CD14-positive monocyte (primary cell): ENCODE data around the gene PDXP. TPM values are rescaled to one million over a fixed set of nuclear protein-coding genes. Genes with fewer than 3 reads are reported as not detected.

ENCODE experiments used
- DNase-seq, 3 donors: peaks; one replicate each; pipeline ENCODE4 v3.0.0-alpha.2; 2011 to 2022
- H2AFZ ChIP-seq: 2 replicates; pipeline ENCODE4 v1.6.0; 2012; ENCODE audit warnings: mild to moderate bottlenecking, low read depth, low read length, inconsistent platforms; ENCODE audit not compliant: insufficient read depth, poor library complexity, severe bottlenecking
- H3K27ac ChIP-seq, 2 donors: 1 replicate in 1 of 2; 2 replicates in 1 of 2; pipeline ENCODE4 v1.5.1; 2012 to 2013; ENCODE audit warnings: low read length in 2 of 2, control low read depth in 1 of 2, inconsistent platforms in 1 of 2, low read depth in 1 of 2, mild to moderate bottlenecking in 1 of 2
- H3K27me3 ChIP-seq, 2 donors: one replicate each; pipeline versions ENCODE4 v1.6.0 to v1.6.1; 2011 to 2013; ENCODE audit warnings: low read length in 2 of 2; ENCODE audit not compliant: control insufficient read depth in 2 of 2, insufficient read depth in 2 of 2
- H3K36me3 ChIP-seq, 2 donors: replicated peaks in 1 of 2; 1 replicate in 1 of 2; 2 replicates in 1 of 2; pipeline versions ENCODE4 v1.5.1 to v1.6.1; 2012 to 2013; ENCODE audit warnings: low read length in 2 of 2, control low read depth in 1 of 2, inconsistent platforms in 1 of 2, mild to moderate bottlenecking in 1 of 2; ENCODE audit not compliant: insufficient read depth in 2 of 2, control insufficient read depth in 1 of 2
- H3K4me1 ChIP-seq, 2 donors: 1 replicate in 1 of 2; 2 replicates in 1 of 2; pipeline versions ENCODE4 v1.5.1 to v1.6.1; 2012 to 2013; ENCODE audit warnings: low read length in 2 of 2, control low read depth in 1 of 2, inconsistent platforms in 1 of 2, mild to moderate bottlenecking in 1 of 2, moderate library complexity in 1 of 2; ENCODE audit not compliant: insufficient read depth in 2 of 2, control insufficient read depth in 1 of 2
- H3K4me2 ChIP-seq: replicated peaks from 2 replicates; pipeline ENCODE3; 2012; ENCODE audit warnings: low read length, moderate library complexity, mild to moderate bottlenecking; ENCODE audit not compliant: poor library complexity, severe bottlenecking; ENCODE audit errors: extremely low read depth
- H3K4me3 ChIP-seq, 3 experiments: fragments of 200-600 bp in 1 of 3; sonication (generic) in 1 of 3; replicated peaks in 1 of 3; 1 replicate in 2 of 3; 2 replicates in 1 of 3; pipeline ENCODE4 v1.5.1; 2011 to 2013; ENCODE audit warnings: low read length in 3 of 3, mild to moderate bottlenecking in 3 of 3, control low read depth in 2 of 3, low read depth in 2 of 3, inconsistent platforms in 1 of 3, moderate library complexity in 1 of 3
- H3K79me2 ChIP-seq: 2 replicates; pipeline ENCODE4 v1.6.0; 2012; ENCODE audit warnings: mild to moderate bottlenecking, control low read depth, inconsistent platforms, low read length, moderate library complexity; ENCODE audit not compliant: insufficient read depth
- H3K9ac ChIP-seq: 2 replicates; pipeline ENCODE4 v1.6.0; 2017; ENCODE audit warnings: low read length, mild to moderate bottlenecking; ENCODE audit not compliant: insufficient read depth, poor library complexity, severe bottlenecking
- H3K9me3 ChIP-seq, 2 donors: replicated peaks in 1 of 2; 1 replicate in 1 of 2; 2 replicates in 1 of 2; pipeline versions ENCODE4 v1.5.1 to v1.6.1; 2012 to 2013; ENCODE audit warnings: low read length in 2 of 2, control low read depth in 1 of 2; ENCODE audit not compliant: control insufficient read depth in 1 of 2, insufficient read depth in 1 of 2
- H4K20me1 ChIP-seq: 2 replicates; pipeline ENCODE4 v1.6.0; 2012; ENCODE audit warnings: mild to moderate bottlenecking, low read length, control low read depth, moderate library complexity; ENCODE audit not compliant: insufficient read depth
- H3K27ac Mint-ChIP-seq, 7 donors: one replicate each; pipeline ENCODE4 v1.8.0; 2020; ENCODE audit warnings: mild to moderate bottlenecking in 7 of 7, mixed read lengths in 7 of 7, moderate library complexity in 6 of 7, inconsistent platforms in 2 of 7
- H3K27me3 Mint-ChIP-seq, 3 donors: one replicate each; pipeline ENCODE4 v1.8.0; 2021 to 2022; ENCODE audit warnings: low read depth in 3 of 3, mild to moderate bottlenecking in 3 of 3, mixed read lengths in 3 of 3, moderate library complexity in 3 of 3, inconsistent platforms in 1 of 3
- H3K36me3 Mint-ChIP-seq, 2 donors: one replicate each; pipeline ENCODE4 v1.8.0; 2020; ENCODE audit warnings: mixed read lengths in 2 of 2, inconsistent platforms in 1 of 2, mild to moderate bottlenecking in 1 of 2
- H3K4me1 Mint-ChIP-seq: one replicate; pipeline ENCODE4 v1.8.0; 2020; ENCODE audit warnings: mild to moderate bottlenecking, mixed read lengths
- H3K4me3 Mint-ChIP-seq, 2 donors: one replicate each; pipeline ENCODE4 v1.8.0; 2020; ENCODE audit warnings: mild to moderate bottlenecking in 2 of 2, mixed read lengths in 2 of 2, moderate library complexity in 1 of 2
- H3K9me3 Mint-ChIP-seq, 7 donors: one replicate each; pipeline ENCODE4 v1.8.0; 2020 to 2022; ENCODE audit warnings: mixed read lengths in 7 of 7, mild to moderate bottlenecking in 6 of 7, moderate library complexity in 6 of 7, inconsistent platforms in 2 of 7
- CTCF ChIP-seq: fragments of 200-600 bp; IDR thresholded peaks from one replicate; pipeline ENCODE4 v1.8.0; 2022; ENCODE audit warnings: antibody characterized with exemption, mild to moderate bottlenecking
- WGBS: methylation state at CpG from one replicate; pipeline ENCODE4 v1.1.5; 2013; ENCODE audit warnings: missing lambda C conversion rate; ENCODE audit not compliant: insufficient coverage; 5-methylcytosine and 5-hydroxymethylcytosine counted together
- intact Hi-C, 2 donors: fragments of 100-400 bp; cut with micrococcal nuclease; formaldehyde crosslinking; loops; one replicate each; pipeline versions ENCODE4 v1.15.0 to v1.15.1; 2023
- polyA plus RNA-seq, 3 donors: library from polyadenylated mRNA; depleted of rRNA in 1 of 3; unstranded in 2 of 3; stranded (reverse) in 1 of 3; fragments of 300-500 nt in 2 of 3; fragments of >200 nt in 1 of 3; fragmentation: Illumina TruSeq in 2 of 3; gene quantifications; 1 replicate in 2 of 3; 2 replicates in 1 of 3; pipeline ENCODE4 v1.2.3, GENCODE V29; 2012 to 2021

PDXP gene
- polyA plus RNA-seq, 3 donors: 1.0 to 4.7 (median 4.3) TPM

DNA sequence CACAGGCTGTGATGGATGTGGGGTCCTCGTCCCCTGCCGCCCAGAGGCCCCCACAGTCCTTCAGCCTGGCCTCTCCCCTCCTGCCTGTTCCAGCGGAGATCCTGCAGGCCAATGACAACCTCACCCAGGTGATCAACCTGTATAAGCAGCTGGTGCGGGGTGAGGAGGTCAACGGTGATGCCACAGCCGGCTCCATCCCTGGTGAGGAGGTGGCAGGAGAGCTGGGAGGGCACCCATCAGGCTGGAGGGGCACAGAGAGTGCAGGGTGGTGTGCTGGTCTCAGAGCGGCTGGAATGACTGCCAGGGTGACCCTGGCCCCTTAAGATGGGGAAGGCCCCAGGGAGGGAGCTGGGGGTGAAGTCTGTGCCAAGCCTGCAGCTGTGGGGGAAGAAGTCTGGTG is 33.6 kb upstream of the PDXP start:
- Mint-ChIP-seq H3K36me3 (peaks cover 60 to 76% of the 10 kb centered on the region in 2 donors), H3K4me1 (peaks cover 37% of the 10 kb centered on the region), H3K27me3 (peaks cover 0 to 1% (median 0%) of the 10 kb centered on the region in 3 donors), H3K4me3 (no peak overlapping the region), H3K9me3 (no peaks in the 10 kb centered on the region), H3K27ac (peak overlapping the region in 2 of 7 donors; percentile 1 to 57)
- TF ChIP-seq CTCF: no peak
- H3K4me1 ChIP-seq: peaks cover 30 to 33% of the 10 kb centered on the region in 2 donors
- WGBS: 97% methylated on average over 3 of the region's 7 CpGs
- H3K9me3 ChIP-seq: no peaks in the 10 kb centered on the region
- DNase-seq: no peak
- no peak overlapping the region for H3K27ac ChIP-seq
- H3K27me3 ChIP-seq: no peaks in the 10 kb centered on the region
- peaks cover 6% of the 10 kb centered on the region for H4K20me1 ChIP-seq
- no peak overlapping the region for H2AFZ ChIP-seq
- H3K36me3 ChIP-seq: peaks cover 52 to 68% of the 10 kb centered on the region in 2 donors
- intact Hi-C loops: no loop called here
- peaks cover 3% of the 10 kb centered on the region for H3K79me2 ChIP-seq
- no peak overlapping the region for H3K4me2 ChIP-seq
- H3K9ac ChIP-seq: no peak overlapping the region
- H3K4me3 ChIP-seq: no peak overlapping the region

DNA sequence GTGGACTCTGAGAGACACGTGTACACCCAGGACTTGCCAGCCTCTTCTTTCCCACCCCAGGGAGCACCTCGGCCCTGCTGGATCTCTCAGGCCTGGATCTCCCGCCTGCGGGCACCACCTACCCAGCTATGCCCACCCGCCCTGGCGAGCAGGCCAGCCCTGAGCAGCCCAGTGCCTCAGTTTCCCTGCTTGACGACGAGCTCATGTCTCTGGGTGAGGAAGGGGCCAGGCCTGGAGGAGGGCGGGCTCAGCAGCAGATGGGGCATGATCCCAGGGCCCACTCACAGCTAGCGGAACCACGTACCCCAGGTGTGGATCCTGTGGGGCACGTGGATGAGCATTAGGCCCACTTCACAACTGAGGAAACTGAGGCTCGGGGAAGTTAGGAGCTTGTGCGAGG is 32.8 kb upstream of the PDXP start:
- Histone ChIP-seq H3K4me1 (peaks cover 30 to 33% of the 10 kb centered on the region in 2 donors), H3K27me3 (no peaks in the 10 kb centered on the region), H2AFZ (no peak overlapping the region), H3K4me3 (no peak overlapping the region), H3K9ac (no peak overlapping the region), H3K27ac (no peak overlapping the region), H3K36me3 (peaks cover 50 to 68% of the 10 kb centered on the region in 2 donors), H3K79me2 (peaks cover 3% of the 10 kb centered on the region), H3K9me3 (no peaks in the 10 kb centered on the region), H3K4me2 (no peak overlapping the region), H4K20me1 (peaks cover 6% of the 10 kb centered on the region)
- TF ChIP-seq CTCF: no peak
- H3K36me3 Mint-ChIP-seq: peaks cover 58 to 76% of the 10 kb centered on the region in 2 donors
- no peaks in the 10 kb centered on the region for H3K9me3 Mint-ChIP-seq
- no peak overlapping the region for H3K4me3 Mint-ChIP-seq
- no peak for DNase-seq
- peaks cover 0 to 1% (median 0%) of the 10 kb centered on the region in 3 donors for H3K27me3 Mint-ChIP-seq
- intact Hi-C loops: no loop called here
- H3K4me1 Mint-ChIP-seq: peaks cover 37% of the 10 kb centered on the region
- H3K27ac Mint-ChIP-seq: no peak overlapping the region
- 94% methylated on average over 11 of the region's 14 CpGs for WGBS
